IPS-18c (cell line): ENCODE results near the gene MAST1.
"Not testable (repeated sequence)": the region's sequence is repeated elsewhere in the genome, so short reads cannot be mapped to it uniquely, and the experiment has no call there.

Experiments
- H3K4me3 ChIP-seq: 2 replicates; pipeline ENCODE4 v1.7.0; 2013; ENCODE audit warnings: low read depth, mild to moderate bottlenecking, low read length, moderate library complexity; ENCODE audit not compliant: insufficient read depth
- H3K9me3 ChIP-seq: one replicate; pipeline ENCODE4 v1.6.1; 2013; ENCODE audit warnings: mild to moderate bottlenecking, low read length, moderate library complexity; ENCODE audit not compliant: control insufficient read depth, insufficient read depth

The MAST1 gene

DNA sequence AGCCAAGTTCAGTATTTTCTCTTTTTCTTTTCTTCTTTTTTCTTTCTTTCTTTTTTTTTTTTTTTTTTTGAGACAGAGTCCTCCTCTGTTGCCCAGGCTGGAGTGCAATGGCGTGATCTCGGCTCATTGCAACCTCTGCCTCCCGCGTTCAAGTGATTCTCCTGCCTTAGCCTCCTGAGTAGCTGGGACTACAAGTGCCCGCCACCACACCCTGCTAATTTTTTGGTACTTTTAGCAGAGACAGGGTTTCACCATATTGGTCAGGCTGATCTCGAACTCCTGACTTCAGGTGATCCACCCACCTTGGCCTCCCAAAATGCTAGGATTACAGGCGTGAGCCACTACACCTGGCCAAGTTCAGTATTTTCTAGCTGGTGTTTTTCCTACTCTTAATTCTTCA is 40.7 kb upstream of the MAST1 start:
- H3K9me3 ChIP-seq, H3K4me3 ChIP-seq: not testable (repeated sequence)

DNA sequence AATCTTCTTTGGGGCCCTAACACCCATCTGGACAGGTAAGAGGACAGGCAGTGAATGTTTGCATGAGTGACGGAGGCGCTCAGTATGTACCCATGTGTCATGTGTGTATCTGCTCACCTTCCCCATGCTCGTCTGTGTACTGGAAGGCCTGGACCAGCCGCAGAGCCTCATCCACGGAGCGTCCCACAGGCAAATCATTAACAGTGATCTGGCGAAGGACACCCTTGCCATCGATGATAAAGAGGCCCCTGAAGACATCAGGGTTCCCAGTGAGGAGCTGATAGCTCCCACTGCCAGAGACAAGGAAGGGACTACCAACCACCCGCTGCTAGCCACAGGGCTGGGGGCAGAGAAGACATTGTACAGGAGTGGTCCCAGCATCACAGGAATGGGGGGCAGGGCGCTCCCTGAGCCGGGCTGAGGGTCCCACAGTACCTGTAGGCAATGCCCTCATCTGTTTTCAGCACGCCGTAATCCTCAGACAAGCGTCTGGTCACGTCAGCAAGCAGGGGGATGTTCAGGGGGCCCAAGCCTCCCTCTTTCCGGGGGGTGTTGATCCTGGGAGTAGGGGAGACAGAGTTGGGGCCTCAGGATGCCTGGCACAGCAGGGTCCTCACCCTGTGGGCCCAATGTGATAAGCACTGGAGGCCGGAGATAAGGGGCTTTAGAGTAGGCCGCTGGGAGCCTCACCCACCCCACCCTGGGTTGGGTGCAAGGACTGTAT is 38.4 kb upstream of the MAST1 start:
- Histone ChIP-seq H3K9me3 (no peaks in the 10 kb centered on the region), H3K4me3 (peak overlapping the region; percentile 98; the same call in 1 of the 2 replicates)

DNA sequence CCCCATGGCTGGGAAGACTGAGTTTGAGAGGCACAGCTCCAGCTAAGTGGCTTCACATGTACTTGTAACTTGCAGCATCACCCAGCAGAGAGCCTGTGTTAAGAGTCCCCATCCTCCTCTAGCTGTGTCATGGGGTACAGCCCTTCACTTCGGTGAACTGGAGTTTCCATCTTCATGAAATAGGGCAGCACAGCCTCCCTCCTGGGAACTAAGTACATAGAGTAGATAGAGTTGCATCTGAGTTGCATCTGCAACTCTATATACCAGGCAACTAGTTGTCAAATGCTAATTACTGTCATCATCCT is 37.9 kb upstream of the MAST1 start:
- H3K9me3 ChIP-seq = no peaks in the 10 kb centered on the region
- peak overlapping the region; percentile 98 for H3K4me3 ChIP-seq

DNA sequence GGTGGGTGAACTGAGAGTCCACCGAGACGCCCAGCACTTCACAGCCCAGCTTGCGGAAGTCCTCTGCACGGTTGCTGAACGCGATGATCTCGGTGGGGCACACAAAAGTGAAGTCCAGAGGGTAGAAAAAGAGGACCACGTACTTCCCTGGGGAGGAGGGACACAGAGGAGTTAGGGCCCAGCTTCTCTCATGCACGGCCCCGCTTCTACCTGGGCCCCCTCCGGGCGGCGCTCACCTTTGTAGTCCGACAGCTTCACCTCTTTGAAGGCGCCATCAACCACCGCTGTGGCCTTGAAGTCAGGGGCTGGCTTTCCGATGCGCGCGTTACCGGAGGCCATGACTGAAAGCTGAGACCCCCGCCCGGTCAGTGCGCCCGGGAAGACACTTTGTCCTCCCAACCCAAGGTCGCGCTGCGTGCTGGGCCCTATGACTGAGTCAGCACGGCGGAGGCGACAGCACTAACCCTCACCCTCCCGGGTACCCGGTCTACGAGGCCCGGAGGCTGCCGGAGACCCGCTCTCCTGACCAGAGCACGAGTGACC is 37.3 kb upstream of the MAST1 start:
- Histone ChIP-seq H3K9me3 (no peaks in the 10 kb centered on the region), H3K4me3 (peak overlapping the region; percentile 98)

DNA sequence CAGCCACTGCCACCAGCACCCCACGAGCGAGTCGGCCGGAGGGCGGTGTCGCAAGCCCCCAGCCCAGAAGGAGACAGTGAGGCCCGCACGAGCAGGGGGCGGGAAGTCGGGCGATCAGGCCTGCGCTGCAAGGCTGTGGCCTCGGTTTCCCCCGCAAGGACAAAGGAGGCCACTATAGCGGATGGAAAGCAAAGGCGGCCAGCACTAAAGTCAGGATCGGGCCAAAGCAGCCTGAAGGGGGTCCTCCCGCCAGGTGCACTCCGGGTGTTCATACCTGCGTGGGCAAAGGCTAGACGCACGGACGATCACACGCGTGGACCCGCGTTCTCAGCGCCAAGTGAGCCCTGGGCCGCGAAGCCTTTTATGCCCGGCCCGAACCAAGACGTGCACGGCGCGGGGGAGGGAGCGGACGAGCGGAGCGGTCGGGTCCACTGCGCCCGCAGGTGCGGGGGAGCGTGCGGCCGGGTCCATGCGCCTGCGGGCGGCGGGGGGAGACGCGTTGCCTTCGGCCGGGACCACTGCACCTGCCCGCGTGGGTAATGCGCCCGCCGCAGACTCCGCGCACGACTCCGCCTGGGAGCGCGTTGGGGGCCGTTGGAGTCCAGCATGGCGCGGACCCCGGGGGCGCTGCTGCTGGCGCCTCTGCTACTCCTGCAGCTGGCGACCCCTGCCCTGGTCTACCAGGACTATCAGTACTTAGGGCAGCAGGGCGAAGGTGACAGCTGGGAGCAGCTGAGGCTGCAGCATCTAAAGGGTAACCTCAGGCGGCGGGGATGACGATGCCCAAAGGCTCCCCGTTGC is 36.6 kb upstream of the MAST1 start, which contains the start of the genes PRDX2 and THSD8:
TSS of gene PRDX2 (minus strand) at position 335 of the 801 bp plus-strand sequence. CDS start 539 bp downstream, outside the sequence.
TSS of gene THSD8 (plus strand) at position 604 of the 801 bp plus-strand sequence. CDS start at position 607, 3 bp downstream.
- Histone ChIP-seq H3K9me3 (no peaks in the 10 kb centered on the region), H3K4me3 (peak within 1 kb of the TSS; percentile 98)

DNA sequence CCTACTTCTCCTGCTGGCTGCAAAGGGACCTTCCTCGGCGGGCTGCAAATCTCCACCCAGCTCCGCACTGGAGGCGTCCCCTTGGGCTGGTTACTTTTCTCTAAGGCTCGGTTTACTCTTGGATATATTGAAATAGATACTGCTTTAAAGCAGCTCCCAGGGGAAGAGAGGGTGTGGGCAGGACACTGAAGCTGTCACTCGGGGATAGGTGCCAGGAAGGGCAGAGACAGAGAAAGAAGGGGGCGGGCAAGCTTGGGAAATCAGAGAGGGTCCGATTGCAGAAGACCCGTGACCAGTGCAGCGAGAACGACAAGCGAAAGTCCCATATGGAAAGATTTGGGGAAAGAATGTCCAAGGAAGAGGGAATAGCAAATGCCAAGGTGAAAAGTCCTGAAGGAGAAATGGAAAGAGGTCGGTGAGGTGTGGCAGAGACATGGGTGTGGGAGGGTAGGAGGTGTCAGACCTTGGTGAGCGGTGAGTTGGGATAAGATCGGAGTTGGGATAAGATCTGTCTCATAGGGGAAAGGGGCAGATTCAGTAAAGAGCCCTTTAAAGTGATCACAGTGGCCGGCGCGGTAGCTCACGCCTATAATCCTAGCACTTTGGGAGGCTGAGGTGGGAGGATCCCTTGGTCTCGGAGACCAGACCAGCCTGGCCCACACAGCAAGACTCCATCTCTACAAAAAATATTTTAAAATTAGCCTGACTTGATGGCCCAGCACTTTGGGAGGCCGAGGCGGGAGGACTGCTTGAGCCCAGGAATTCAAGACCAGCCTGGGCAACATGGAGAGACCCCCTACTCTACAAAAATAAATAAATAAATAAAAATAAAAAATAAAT is 35.8 kb upstream of the MAST1 start:
- H3K9me3 ChIP-seq = no peaks in the 10 kb centered on the region
- H3K4me3 ChIP-seq = peak overlapping the region; percentile 98

DNA sequence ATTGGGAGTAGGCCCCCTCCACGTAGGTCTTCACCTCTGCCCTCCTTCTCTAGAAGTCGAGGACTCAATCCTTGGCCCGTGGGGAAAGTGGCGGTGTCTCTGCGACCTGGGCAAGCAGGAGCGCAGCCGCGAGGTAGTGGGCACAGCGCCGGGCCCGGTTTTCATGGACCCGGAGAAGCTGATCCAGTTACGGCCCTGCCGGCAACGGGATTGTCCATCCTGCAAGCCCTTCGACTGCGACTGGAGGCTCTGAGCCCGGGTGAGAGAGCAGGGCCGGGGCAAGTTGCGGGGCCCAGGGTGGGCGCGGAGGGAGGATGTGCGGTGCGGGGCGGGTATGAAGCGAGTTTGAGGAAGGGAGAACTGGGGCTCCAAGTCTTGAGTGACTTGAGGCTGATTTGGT is 34.3 kb upstream of the MAST1 start:
- Histone ChIP-seq H3K9me3 (no peaks in the 10 kb centered on the region), H3K4me3 (no peak overlapping the region)

DNA sequence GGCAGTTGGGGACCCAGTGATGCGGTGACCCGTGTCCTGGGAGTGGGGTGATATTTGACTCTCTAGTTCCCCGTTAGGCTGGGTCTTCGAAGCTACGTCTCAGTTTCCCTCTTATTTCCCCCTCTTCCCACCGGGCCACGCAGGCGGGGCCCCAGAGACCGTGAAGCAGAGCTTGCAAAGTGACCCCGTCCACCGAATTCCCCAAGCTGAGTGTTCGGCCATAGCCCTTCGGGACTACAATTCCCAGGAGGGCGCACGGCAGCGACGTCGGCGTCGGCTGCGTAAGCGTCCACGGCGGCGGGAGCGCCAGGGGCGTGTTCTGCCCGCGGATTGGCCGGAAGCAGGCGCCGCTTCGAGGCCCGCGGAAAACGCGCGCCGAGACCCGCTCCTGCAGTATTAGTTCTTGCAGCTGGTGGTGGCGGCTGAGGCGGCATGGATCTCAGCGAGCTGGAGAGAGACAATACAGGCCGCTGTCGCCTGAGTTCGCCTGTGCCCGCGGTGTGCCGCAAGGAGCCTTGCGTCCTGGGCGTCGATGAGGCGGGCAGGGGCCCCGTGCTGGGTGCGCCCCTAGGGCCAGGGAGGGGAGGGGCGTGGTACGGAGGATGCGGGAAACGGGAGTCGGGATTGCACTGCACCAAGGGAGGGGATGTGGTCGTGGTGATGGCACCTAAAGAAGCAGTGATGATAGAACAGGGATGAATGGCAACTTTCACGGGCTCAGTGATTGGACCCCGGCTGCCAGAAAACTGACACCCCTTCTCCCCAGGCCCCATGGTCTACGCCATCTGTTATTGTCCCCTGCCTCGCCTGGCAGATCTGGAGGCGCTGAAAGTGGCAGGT is 31.9 kb upstream of the MAST1 start, which contains the start of gene RNASEH2A:
TSS of gene RNASEH2A (plus strand) at position 343 of the 840 bp plus-strand sequence. CDS start at position 433, 90 bp downstream.
- H3K9me3 ChIP-seq = no peaks in the 10 kb centered on the region
- peak within 1 kb of the TSS; percentile 89 for H3K4me3 ChIP-seq

DNA sequence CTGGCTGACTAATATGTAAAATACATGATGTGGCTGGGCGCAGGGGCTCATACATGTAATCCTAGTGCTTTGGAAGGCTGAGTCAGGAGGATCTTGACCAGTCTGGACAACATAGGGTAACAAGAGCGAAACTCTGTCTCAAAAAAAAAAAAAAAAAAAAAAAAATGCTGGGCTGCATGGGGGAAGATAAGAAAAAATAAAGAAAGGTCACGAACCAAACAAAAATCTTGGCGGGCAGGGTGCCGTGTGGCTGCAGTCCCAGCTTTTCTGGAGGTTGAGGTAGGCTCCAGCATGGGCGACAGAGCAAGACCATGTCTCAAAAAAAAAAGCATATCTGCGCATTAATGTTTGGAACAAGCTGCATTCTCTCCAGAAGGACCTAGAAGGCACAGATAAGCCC is 23.2 kb upstream of the MAST1 start:
- Histone ChIP-seq H3K4me3 (no peak overlapping the region), H3K9me3 (no peaks in the 10 kb centered on the region)

DNA sequence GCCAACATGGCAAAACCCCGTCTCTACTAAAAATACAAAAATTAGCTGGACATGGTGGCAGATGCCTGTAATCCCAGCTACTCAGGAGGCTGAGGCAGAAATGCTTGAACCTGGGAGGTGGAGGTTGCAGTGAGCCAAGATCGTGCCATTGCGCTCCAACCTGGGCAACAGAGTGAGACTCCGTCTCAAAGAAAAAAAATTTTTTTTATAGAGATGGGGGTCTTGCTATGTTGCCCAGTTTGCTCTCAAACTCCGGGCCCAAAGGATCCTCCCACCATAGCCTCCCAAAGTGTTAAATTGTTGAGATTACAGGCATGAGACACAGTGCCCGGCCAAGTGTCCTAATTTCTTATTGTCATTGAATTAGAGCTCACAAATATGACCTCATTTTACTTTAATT is 21.1 kb upstream of the MAST1 start:
- H3K4me3 ChIP-seq, H3K9me3 ChIP-seq: not testable (repeated sequence)

DNA sequence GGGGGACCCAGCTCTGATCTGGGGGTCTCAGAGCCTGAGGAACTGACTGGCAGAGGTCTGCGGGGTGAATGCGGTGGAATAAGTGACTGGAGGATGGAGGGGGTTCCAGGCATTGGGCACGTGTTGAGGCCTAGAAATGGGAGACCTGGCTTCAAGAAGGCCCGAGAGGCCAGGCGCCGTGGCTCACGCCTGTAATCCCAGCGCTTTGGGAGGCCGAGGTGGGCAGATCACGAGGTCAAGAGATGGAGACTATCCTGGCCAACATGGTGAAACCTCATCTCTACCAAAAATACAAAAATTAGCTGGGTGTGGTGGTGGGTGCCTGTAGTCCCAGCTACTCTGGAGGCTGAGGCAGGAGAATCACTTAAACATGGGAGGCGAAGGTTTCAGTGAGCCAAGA is 20.5 kb upstream of the MAST1 start:
- not testable (repeated sequence) for H3K9me3 ChIP-seq, H3K4me3 ChIP-seq

DNA sequence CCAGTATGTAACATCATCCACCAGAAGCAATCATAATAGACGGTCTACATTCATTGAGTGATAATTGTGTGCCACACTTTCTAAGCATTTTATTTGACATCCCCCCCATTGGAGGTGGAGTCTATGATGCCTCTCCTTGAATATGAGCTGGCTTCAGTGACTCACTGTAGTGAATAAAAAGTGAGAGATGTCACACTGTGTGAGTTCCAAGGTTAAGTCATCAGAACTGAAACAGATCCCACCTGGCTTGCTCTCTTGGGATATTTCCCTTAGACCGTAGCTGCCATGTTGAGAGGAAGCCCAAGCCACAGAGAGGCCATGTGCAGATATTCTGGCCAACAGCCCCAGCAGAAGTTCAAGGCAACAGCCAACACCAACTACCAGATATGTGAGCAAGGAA is 16.6 kb upstream of the MAST1 start:
- Histone ChIP-seq H3K4me3 (no peak overlapping the region), H3K9me3 (no peaks in the 10 kb centered on the region)

DNA sequence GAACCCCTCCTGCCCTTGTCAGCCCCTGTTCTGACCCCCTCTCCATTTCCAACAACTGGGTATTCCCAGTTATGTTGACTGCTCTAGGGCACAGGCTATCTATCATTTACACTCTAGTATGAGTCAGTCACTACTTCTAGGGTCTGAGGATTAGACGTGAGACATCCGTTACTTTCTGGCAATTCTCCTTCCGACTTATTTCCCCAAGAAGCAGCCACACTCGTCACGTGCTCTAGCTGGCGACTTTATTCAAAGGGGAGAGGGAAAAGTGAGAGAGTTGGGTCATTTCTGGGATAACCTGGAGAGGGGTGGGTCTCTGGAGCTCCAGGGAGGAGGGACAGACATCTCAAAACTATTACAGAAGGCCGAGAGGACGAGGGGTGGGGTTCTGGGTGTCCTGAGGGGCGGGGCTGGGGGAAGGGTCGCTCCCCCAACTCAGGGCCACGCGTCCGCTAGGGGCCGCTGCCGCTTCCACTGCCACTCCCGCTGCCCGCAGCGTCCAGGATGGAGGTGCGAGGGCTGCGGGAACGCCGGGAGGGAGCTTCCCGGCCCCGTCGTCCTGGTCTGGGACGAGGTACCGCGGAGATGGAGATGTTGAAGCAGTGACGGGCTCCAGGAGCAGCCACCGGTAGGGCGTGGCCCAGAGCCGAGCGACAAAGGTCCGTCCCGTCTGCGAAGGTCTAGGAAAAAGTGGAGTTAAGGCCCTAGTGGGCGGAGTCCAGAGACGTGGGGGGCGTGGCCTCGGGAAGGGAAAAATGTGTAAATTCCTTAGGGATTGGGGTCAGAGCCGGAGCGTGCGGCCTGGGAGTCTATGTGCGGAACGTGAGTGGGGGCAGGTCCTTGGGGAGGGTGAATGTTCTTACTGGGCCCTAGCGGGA is 12.8 kb upstream of the MAST1 start:
- Histone ChIP-seq H3K9me3 (no peaks in the 10 kb centered on the region), H3K4me3 (peak overlapping the region; percentile 40)

DNA sequence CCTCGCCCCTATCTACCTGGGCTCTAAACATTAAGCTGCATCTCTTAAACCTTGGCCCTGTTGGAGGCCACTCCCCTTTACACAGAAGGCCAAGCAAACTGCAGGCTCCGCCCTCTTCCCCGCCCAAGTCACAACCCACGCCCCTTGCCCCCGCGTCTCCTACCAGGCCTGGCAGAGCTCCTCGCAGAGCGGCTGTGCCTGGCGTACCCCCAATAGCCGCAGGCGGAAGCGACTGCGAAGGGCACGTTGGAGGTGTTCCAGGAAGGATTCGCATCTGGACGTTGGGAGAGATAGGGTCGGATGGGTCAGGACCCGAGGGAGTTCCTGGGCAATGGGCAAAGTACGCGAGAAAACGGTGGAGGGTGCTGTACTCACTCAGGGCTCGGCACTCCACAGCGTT is 9.8 kb upstream of the MAST1 start:
- peak overlapping the region; percentile 34; the same call in 1 of the 2 replicates for H3K4me3 ChIP-seq

DNA sequence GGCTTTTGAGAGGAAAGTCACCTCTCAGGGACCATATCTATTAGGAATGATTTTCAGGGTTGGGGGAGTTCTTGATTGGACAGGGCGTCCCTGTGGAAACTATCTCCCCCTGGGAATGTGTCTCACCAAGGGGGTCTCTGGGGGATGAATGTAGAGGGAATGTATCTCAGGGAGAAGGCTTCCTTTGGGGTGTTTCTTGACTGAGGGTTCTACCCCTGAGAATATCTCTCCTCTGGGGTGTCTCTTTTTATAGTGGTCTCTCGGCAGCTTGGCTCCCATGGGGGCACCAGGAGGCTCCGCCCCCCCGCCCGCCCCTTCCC is 4.9 kb upstream of the MAST1 start:
- Histone ChIP-seq H3K4me3 (peak overlapping the region; percentile 25), H3K9me3 (peaks cover 4% of the 10 kb centered on the region)

More for the DNA sequence above, 9.8 kb upstream of the MAST1 start:
- H3K9me3 ChIP-seq = no peaks in the 10 kb centered on the region
